ENCODE data around the gene PLCB2.
A peak's percentile ranks its signal among the peaks of the same experiment; 100 is the strongest.

PLCB2 gene

GRCh38 chr15:40267670-40268069, 40.1 kb downstream of the PLCB2 start:
- no peak for DNase-seq

GRCh38 chr15:40266828-40267304, 40.9 kb downstream of the PLCB2 start:
- no peak for DNase-seq

GRCh38 chr15:40265875-40266274, 41.9 kb downstream of the PLCB2 start:
- DNase-seq, result no peak

GRCh38 chr15:40265355-40265754, 42.4 kb downstream of the PLCB2 start:
- no peak for DNase-seq

GRCh38 chr15:40264321-40265153, 43.2 kb downstream of the PLCB2 start:
- no peak for DNase-seq

GRCh38 chr15:40263024-40263754, 44.5 kb downstream of the PLCB2 start:
- no peak for DNase-seq

- no peak for DNase-seq
Measured at GRCh38 chr15:40259021-40259420, 48.7 kb downstream of the PLCB2 start.

GRCh38 chr15:40258544-40258943, 49.2 kb downstream of the PLCB2 start:
- DNase-seq, result no peak

GRCh38 chr15:40257656-40258450, 49.9 kb downstream of the PLCB2 start:
- no peak for DNase-seq

- DNase-seq, result peak; percentile 17
Measured at GRCh38 chr15:40256638-40257235, 51.0 kb downstream of the PLCB2 start.

GRCh38 chr15:40255033-40255432, 52.7 kb downstream of the PLCB2 start:
- DNase-seq, result no peak

- no peak for DNase-seq
Measured at GRCh38 chr15:40254452-40254851, 53.3 kb downstream of the PLCB2 start.

GRCh38 chr15:40253167-40253790, 54.5 kb downstream of the PLCB2 start:
- no peak for DNase-seq

- no peak for DNase-seq
Measured at GRCh38 chr15:40252438-40253166, 55.1 kb downstream of the PLCB2 start.

- DNase-seq, result no peak
Measured at GRCh38 chr15:40252141-40252437, 55.6 kb downstream of the PLCB2 start.

- no peak for DNase-seq
Measured at GRCh38 chr15:40251486-40252140, 56.1 kb downstream of the PLCB2 start.

- DNase-seq, result no peak
Measured at GRCh38 chr15:40250771-40251483, 56.8 kb downstream of the PLCB2 start.

GRCh38 chr15:40250304-40250656, 57.5 kb downstream of the PLCB2 start:
- no peak for DNase-seq

- no peak for DNase-seq
Measured at GRCh38 chr15:40249477-40250303, 58.0 kb downstream of the PLCB2 start.
